ACC112 (cell line): ENCODE results near the gene MROH8.
A peak's percentile ranks its signal among the peaks of the same experiment; 100 is the strongest.
"Not testable (repeated sequence)": the region's sequence is repeated elsewhere in the genome, so short reads cannot be mapped to it uniquely, and the experiment has no call there.

Experiments used
- H2AFZ ChIP-seq: fragments of 200-600 bp; sonication (generic); one replicate; pipeline ENCODE4 v1.6.0; 2017; ENCODE audit warnings: antibody characterized with exemption, low read length; ENCODE audit not compliant: unreplicated experiment
- H3K27ac ChIP-seq: fragments of 200-600 bp; sonication (generic); 2 replicates; pipeline ENCODE4 v1.5.1; 2014; ENCODE audit warnings: low read depth, mild to moderate bottlenecking, antibody characterized with exemption, low read length, moderate library complexity
- H3K27me3 ChIP-seq: fragments of 200-600 bp; sonication (generic); 2 replicates; pipeline ENCODE4 v1.6.1; 2014; ENCODE audit warnings: mild to moderate bottlenecking, antibody characterized with exemption, low read length, moderate library complexity, mixed read lengths; ENCODE audit not compliant: insufficient read depth
- H3K36me3 ChIP-seq: fragments of 200-600 bp; sonication (generic); 2 replicates; pipeline ENCODE4 v1.6.1; 2016; ENCODE audit warnings: mild to moderate bottlenecking, antibody characterized with exemption, low read length, moderate library complexity, mixed read lengths; ENCODE audit not compliant: insufficient read depth
- H3K4me1 ChIP-seq: fragments of 200-600 bp; sonication (generic); one replicate; pipeline ENCODE4 v1.6.1; 2016; ENCODE audit warnings: low read length, mixed read lengths; ENCODE audit not compliant: insufficient read depth, unreplicated experiment, control insufficient read depth
- H3K4me3 ChIP-seq: fragments of 200-600 bp; sonication (generic); 2 replicates; pipeline ENCODE4 v1.5.1; 2014; ENCODE audit warnings: mild to moderate bottlenecking, low read depth, low read length
- H3K79me2 ChIP-seq: fragments of 200-600 bp; sonication (generic); one replicate; pipeline ENCODE4 v1.6.0; 2016; ENCODE audit warnings: low read length; ENCODE audit not compliant: control insufficient read depth, unreplicated experiment, insufficient read depth

MROH8 gene

GRCh38 chr20:37128803-37129202 is 50.5 kb downstream of the MROH8 start:
- Histone ChIP-seq H3K4me1 (peaks cover 5% of the 10 kb centered on the region), H3K27ac (no peak overlapping the region), H3K79me2 (no peaks in the 10 kb centered on the region), H2AFZ (no peak overlapping the region), H3K27me3 (no peaks in the 10 kb centered on the region), H3K36me3 (no peaks in the 10 kb centered on the region), H3K4me3 (no peak overlapping the region)

- not testable (repeated sequence) for H3K27ac ChIP-seq, H3K36me3 ChIP-seq, H3K27me3 ChIP-seq
These were observed 53.1 kb downstream of the MROH8 start for GRCh38 chr20:37126290-37126689.

GRCh38 chr20:37123441-37123840 is 55.9 kb downstream of the MROH8 start:
- Histone ChIP-seq H3K36me3 (no peaks in the 10 kb centered on the region), H2AFZ (no peak overlapping the region), H3K79me2 (no peaks in the 10 kb centered on the region), H3K27me3 (no peaks in the 10 kb centered on the region), H3K4me3 (no peak overlapping the region), H3K4me1 (no peaks in the 10 kb centered on the region), H3K27ac (no peak overlapping the region)

More at GRCh38 chr20:37126290-37126689, 53.1 kb downstream of the MROH8 start:
- not testable (repeated sequence) for H3K79me2 ChIP-seq, H3K4me3 ChIP-seq, H2AFZ ChIP-seq, H3K4me1 ChIP-seq

- Histone ChIP-seq H3K27me3 (no peaks in the 10 kb centered on the region), H2AFZ (no peak overlapping the region), H3K4me1 (no peaks in the 10 kb centered on the region), H3K36me3 (no peaks in the 10 kb centered on the region), H3K79me2 (no peaks in the 10 kb centered on the region), H3K27ac (no peak overlapping the region), H3K4me3 (no peak overlapping the region)
These were observed 58.9 kb downstream of the MROH8 start for GRCh38 chr20:37120497-37120896.

DNA sequence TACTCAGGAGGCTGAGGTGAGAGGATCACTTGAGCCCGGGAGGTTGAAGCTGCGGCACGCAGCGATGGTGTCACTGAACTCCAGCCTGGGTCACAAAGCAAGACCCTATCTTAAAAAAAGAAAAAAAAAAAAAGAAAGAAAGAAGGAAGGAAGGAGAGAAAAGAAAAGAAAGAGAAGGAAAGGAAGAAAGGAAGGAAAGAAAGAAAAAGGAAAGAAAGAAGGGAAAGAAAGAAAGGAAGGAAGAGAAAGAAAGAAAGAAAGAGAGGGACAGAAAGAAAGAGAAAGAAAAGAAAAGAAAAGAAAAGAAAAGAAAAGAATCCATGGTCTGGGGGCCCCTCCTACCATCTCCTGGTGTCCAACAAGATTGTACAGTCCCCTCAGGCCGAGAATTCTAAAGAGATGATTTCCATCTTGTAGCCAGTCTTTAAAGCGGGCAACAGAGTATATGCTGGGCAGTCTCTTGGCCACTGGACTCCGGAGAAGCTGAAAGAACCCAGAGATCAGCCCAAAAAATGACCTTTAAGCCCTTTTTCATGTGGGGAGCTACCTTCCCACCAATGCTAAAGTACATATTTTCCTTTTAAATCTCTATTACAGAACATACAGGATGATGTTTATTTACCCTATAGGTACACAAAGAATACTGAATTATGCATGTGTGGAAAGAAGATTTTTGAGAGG is 59.9 kb downstream of the MROH8 start:
- H2AFZ ChIP-seq: no peak overlapping the region
- H3K79me2 ChIP-seq: no peaks in the 10 kb centered on the region
- no peaks in the 10 kb centered on the region for H3K4me1 ChIP-seq
- H3K27me3 ChIP-seq: no peaks in the 10 kb centered on the region
- no peak overlapping the region for H3K4me3 ChIP-seq
- H3K27ac ChIP-seq: no peak overlapping the region
- H3K36me3 ChIP-seq: no peaks in the 10 kb centered on the region

GRCh38 chr20:37114012-37114411 is 65.3 kb downstream of the MROH8 start:
- H3K36me3 ChIP-seq: no peaks in the 10 kb centered on the region
- H3K27me3 ChIP-seq: no peaks in the 10 kb centered on the region
- H2AFZ ChIP-seq: no peak overlapping the region
- no peak overlapping the region for H3K4me3 ChIP-seq
- H3K79me2 ChIP-seq: no peaks in the 10 kb centered on the region
- no peaks in the 10 kb centered on the region for H3K4me1 ChIP-seq
- H3K27ac ChIP-seq: no peak overlapping the region

DNA sequence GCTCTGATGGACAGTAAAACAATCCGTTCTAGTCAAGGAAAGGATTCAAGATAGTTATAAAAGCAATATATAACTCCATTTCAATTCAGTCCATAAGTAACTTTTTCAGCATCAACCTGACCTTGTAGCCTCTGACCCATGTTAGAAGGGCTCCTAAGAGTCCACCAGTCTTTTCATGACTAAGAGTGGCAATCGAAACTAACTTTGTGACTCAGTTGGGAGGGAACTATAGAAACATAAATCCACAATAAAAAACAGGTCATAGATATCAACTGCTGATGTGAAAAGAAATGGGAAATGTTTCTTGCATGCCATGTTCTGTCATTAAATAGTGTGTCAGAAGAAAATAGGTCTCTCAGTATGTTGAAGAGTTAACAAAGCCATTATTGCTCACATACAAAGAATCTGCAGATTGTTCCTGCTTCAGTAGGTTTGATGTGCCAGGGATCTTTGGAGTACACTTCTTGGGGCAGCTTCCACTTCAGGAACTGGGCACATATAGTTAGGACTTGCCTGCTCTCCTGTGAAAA is 67.4 kb downstream of the MROH8 start:
- H2AFZ ChIP-seq: no peak overlapping the region
- H3K79me2 ChIP-seq: no peaks in the 10 kb centered on the region
- no peak overlapping the region for H3K27ac ChIP-seq
- H3K4me1 ChIP-seq: no peaks in the 10 kb centered on the region
- no peaks in the 10 kb centered on the region for H3K27me3 ChIP-seq
- H3K4me3 ChIP-seq: no peak overlapping the region
- no peaks in the 10 kb centered on the region for H3K36me3 ChIP-seq

GRCh38 chr20:37108676-37109075 is 70.7 kb downstream of the MROH8 start:
- no peak overlapping the region for H3K27ac ChIP-seq
- H3K27me3 ChIP-seq: no peaks in the 10 kb centered on the region
- H3K36me3 ChIP-seq: no peaks in the 10 kb centered on the region
- H3K79me2 ChIP-seq: no peaks in the 10 kb centered on the region
- no peak overlapping the region for H2AFZ ChIP-seq
- H3K4me1 ChIP-seq: no peaks in the 10 kb centered on the region
- H3K4me3 ChIP-seq: no peak overlapping the region

- Histone ChIP-seq H3K27ac (no peak overlapping the region), H3K27me3 (no peaks in the 10 kb centered on the region), H3K4me1 (no peaks in the 10 kb centered on the region), H3K4me3 (no peak overlapping the region), H3K36me3 (no peaks in the 10 kb centered on the region), H3K79me2 (no peaks in the 10 kb centered on the region), H2AFZ (no peak overlapping the region)
These were observed 76.8 kb downstream of the MROH8 start for GRCh38 chr20:37102571-37102970.

GRCh38 chr20:37096415-37097041 is 82.8 kb downstream of the MROH8 start:
- Histone ChIP-seq H2AFZ (peak overlapping the region; percentile 97), H3K27me3 (no peaks in the 10 kb centered on the region), H3K27ac (no peak overlapping the region), H3K36me3 (peaks cover 3% of the 10 kb centered on the region; the same call in 1 of the 2 replicates), H3K4me1 (peaks cover 14% of the 10 kb centered on the region), H3K4me3 (peak overlapping the region; percentile 79), H3K79me2 (peaks cover 37% of the 10 kb centered on the region)
